D721Med (cell line): ENCODE results near the gene KDELR3.

ENCODE experiments used
- DNase-seq: peaks from one replicate; pipeline ENCODE4 v3.0.0; 2011; ENCODE audit warnings: low spot score; ENCODE audit not compliant: insufficient read length
- FAIRE-seq: peaks from 2 replicates; lab custom pipeline; 2011; peaks lifted over from hg19 to GRCh38; lab: Jason Lieb, UNC
- TF ChIP-seq, protein P1 (sequence below): IDR thresholded peaks from 2 replicates; pipeline ENCODE4 v1.5.1; 2012; ENCODE audit warnings: mild to moderate bottlenecking, control low read depth; ENCODE audit not compliant: insufficient read depth; ENCODE audit errors: missing control alignments

The KDELR3 gene

DNA sequence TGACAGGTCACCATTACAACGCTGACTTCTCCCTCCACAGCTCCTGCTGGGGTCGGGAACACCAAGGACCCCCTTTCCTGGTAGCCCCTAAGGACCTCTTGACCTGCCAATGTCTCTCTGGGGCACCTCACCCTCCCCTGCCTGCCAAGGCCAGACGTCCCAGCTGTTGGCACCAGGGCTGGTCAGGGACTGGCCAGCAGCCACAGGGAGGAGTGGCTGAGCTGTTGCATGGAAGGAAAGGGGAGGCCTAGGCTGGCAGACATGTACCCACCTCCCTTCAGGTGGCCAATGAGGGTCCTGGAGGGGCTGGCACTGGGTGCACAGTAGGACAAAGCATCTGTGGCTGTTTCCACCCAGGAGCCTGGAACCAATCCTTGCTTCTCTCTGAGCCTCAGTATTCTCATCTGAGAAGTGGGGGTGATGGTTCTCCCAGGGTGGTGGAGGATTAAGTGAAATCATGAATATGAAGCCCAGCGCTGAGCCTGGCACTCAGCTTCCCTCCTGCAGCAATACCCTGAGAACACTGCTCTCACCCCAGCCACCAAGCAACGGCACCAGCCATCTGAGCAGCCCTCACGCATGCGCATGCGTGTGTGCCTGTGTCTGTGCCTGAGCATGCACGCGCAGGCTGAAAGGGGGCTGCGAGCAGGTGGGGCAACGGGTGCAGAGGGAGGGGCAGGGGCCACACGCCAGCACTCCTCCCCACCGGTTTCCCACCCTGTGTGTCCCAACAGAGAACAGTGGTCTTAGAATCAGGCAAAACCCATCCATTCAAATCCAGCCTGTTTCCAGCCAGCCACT, 18.8 kb upstream of the KDELR3 start:
- TF ChIP-seq, protein P1, sequence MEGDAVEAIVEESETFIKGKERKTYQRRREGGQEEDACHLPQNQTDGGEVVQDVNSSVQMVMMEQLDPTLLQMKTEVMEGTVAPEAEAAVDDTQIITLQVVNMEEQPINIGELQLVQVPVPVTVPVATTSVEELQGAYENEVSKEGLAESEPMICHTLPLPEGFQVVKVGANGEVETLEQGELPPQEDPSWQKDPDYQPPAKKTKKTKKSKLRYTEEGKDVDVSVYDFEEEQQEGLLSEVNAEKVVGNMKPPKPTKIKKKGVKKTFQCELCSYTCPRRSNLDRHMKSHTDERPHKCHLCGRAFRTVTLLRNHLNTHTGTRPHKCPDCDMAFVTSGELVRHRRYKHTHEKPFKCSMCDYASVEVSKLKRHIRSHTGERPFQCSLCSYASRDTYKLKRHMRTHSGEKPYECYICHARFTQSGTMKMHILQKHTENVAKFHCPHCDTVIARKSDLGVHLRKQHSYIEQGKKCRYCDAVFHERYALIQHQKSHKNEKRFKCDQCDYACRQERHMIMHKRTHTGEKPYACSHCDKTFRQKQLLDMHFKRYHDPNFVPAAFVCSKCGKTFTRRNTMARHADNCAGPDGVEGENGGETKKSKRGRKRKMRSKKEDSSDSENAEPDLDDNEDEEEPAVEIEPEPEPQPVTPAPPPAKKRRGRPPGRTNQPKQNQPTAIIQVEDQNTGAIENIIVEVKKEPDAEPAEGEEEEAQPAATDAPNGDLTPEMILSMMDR: no peak
- FAIRE-seq (no peak), DNase-seq (no peak)

DNA sequence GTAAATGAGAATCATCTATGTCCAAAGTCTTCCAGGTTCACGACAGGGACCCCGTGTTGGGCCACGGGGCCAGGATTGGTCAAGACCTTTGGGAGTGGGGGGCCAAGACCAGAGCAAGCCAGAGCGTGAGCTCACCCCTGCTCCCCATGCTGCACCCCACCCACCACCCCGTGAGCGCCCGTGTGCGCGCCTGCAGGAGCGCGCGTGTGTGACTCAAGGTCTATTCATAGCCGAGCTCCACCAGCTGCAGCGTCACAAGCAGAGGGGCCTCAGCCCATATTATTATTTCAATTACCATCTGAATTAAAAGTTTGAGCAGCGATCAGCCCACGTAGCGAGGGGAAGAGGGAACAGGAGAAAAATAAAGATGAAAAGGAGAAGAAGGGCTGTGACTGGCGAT, 18.1 kb upstream of the KDELR3 start:
- no peak for FAIRE-seq
- DNase-seq: no peak
- TF ChIP-seq, protein P1: no peak

DNA sequence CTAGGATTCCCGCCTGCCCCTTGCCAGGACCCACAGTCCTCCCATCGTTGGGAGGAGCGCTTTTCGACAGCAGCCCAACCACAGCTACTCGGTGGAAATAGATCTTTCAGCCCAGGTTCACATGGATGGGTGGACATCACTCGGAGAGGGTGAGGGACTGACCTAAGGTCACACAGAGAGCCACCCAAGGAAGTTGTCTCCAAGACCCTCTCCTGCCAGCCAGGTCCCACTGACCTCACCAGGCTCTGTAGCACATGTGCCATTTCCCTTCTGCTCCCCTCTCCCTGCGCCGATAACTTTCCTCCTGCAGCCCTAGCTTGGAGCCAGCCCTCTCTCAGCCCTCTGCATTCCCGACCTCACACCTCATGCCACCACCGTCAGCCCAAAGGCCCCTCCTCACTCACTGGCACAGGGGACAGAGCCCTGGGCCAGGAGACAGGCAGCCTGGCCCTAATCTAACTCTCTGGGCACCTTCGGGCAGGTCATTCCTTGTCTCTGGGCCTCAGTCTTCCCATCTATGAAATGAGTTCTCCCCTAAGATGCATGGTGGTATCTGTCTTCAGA, 17.6 kb upstream of the KDELR3 start:
- TF ChIP-seq, protein P1: no peak
- FAIRE-seq: no peak

DNA sequence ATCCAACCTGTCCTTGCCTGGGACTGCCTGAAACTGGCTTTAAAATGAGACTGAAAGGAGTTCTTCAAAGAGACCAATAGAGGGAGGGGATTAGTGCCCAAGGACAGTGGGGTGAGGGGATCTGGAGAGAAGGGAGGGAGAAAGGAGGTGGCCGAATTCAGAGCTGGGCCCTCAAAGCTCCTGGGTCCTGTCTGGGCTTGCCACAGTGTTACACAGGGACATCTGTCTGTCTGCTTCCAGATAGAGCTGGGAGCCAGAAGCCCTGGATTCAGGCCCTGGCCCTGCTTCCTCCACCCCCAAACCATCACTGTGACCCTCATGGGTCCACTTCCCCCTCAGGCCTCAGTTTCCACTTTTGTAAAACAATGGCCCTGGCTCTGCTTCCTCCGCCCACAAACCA, 16.5 kb upstream of the KDELR3 start:
- FAIRE-seq (no peak), DNase-seq (no peak)
- TF ChIP-seq, protein P1: no peak

More for the DNA sequence above, 17.6 kb upstream of the KDELR3 start:
- DNase-seq: no peak

DNA sequence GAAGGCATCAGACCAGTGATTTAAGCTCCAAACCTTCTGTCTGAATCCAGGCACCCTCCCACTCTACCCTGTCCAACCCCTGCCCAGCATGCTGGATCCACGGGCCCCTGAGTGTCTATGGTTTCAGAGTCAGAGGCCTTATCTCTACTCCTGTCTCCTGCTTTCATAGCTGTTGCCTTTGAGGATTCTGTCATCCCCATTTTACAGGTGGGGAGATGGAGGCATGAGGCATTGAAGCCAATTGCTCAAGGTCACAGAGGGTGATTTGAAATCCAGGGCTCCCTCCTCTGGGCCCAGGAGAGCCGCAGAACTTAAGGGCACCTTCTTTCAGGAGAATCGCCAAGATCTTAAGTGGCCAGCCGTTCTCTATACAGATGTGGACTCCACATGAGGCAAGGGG, 16.0 kb upstream of the KDELR3 start:
- DNase-seq (no peak), FAIRE-seq (no peak)
- TF ChIP-seq, protein P1: no peak

DNA sequence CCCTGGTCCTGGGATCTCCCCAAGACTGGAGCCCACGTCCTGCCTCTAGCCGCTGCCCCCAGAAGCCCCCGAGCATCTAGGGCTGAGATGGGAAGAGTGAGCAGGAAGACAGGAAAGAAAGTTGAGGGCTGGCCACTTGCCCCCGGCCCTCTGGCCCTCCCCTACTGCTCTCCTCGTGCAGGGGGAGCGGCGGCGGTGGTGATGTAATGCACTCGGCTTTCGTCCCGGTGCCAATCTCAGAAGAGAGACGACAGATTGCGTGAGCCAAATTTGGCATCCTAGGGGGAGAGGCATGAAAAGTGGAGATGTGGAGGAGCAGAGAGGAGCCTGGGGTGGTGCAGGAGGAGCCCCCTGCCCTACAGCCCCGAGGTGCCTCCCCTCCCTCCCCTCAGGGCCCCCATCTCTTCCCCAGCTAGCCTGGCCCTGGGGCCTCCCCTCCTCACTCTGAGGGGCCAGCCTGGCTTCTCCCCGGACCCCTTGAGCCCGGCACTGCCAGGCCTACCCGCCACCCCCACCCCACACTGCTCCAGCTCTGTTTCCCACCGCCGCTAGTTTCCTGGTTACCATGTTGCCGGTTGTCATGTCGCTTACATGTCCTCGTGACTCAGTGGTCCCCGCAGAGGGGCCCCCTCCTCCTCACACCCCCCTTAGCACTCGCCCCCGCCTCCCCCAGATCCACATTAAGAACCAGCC, 15.4 kb upstream of the KDELR3 start:
- no peak for DNase-seq
- TF ChIP-seq, protein P1: no peak
- FAIRE-seq: no peak
